DND-41 (cell line): ENCODE results near the gene PRSS21.

Experiments
- ATAC-seq: fragments of 200-7000 bp; cut with Tn5 transposase; 3 replicates; pipeline ENCODE4 v1.9.1; 2021; ENCODE audit warnings: low read depth; ENCODE audit not compliant: insufficient read depth
- DNase-seq: peaks from one replicate; pipeline ENCODE4 v3.0.0-alpha.2; 2020
- H2AFZ ChIP-seq: 2 replicates; pipeline ENCODE4 v1.6.0; 2012; ENCODE audit warnings: low read depth, low read length
- H3K27ac ChIP-seq: 2 replicates; pipeline ENCODE4 v1.5.1; 2012; ENCODE audit warnings: low read length, inconsistent platforms
- H3K27me3 ChIP-seq: fragments of 200-600 bp; sonication (generic); 2 replicates; pipeline ENCODE4 v1.6.0; 2012; ENCODE audit warnings: low read length, mild to moderate bottlenecking, inconsistent platforms; ENCODE audit not compliant: insufficient read depth, poor library complexity
- H3K36me3 ChIP-seq: 2 replicates; pipeline ENCODE4 v1.5.1; 2012; ENCODE audit warnings: low read length, inconsistent platforms; ENCODE audit not compliant: insufficient read depth
- H3K4me1 ChIP-seq: 2 replicates; pipeline ENCODE4 v1.5.1; 2012; ENCODE audit warnings: mild to moderate bottlenecking, low read length; ENCODE audit not compliant: insufficient read depth
- H3K4me2 ChIP-seq: 2 replicates; pipeline ENCODE4 v1.6.0; 2012; ENCODE audit warnings: mild to moderate bottlenecking, moderate library complexity, low read length, inconsistent platforms; ENCODE audit not compliant: insufficient read depth
- H3K4me3 ChIP-seq, 2 experiments: fragments of 200-600 bp in 1 of 2; shearing (Covaris generic) in 1 of 2; 2 replicates each; pipeline ENCODE4 v1.5.1; 2012 to 2016; ENCODE audit warnings: inconsistent platforms in 2 of 2, low read length in 2 of 2, mild to moderate bottlenecking in 2 of 2, low read depth in 1 of 2, moderate library complexity in 1 of 2
- H3K79me2 ChIP-seq: 2 replicates; pipeline ENCODE4 v1.6.0; 2012; ENCODE audit warnings: low read length, inconsistent platforms; ENCODE audit not compliant: insufficient read depth
- H3K9ac ChIP-seq: 2 replicates; pipeline ENCODE4 v1.6.0; 2012; ENCODE audit warnings: low read depth, mild to moderate bottlenecking, inconsistent platforms, low read length, moderate library complexity
- H3K9me3 ChIP-seq: 2 replicates; pipeline ENCODE4 v1.5.1; 2012; ENCODE audit warnings: low read length, moderate library complexity, mild to moderate bottlenecking, inconsistent platforms; ENCODE audit not compliant: insufficient read depth, severe bottlenecking
- H4K20me1 ChIP-seq: 2 replicates; pipeline ENCODE4 v1.6.0; 2012; ENCODE audit warnings: low read length; ENCODE audit not compliant: insufficient read depth
- CTCF ChIP-seq: IDR thresholded peaks from 2 replicates; pipeline ENCODE4 v1.5.1; 2012; ENCODE audit warnings: borderline replicate concordance, low read length, moderate library complexity, mild to moderate bottlenecking; ENCODE audit not compliant: poor library complexity, severe bottlenecking; ENCODE audit errors: extremely low read depth
- EZH2 ChIP-seq: IDR thresholded peaks from 3 replicates; pipeline ENCODE4 v1.6.1; 2012; ENCODE audit warnings: borderline replicate concordance, low read depth, mild to moderate bottlenecking, moderate library complexity, low read length, inconsistent platforms; ENCODE audit not compliant: severe bottlenecking

PRSS21 gene

GRCh38 chr16:2771496-2772402, 45.3 kb upstream of the PRSS21 start:
- Histone ChIP-seq H3K27me3 (no peaks in the 10 kb centered on the region), H3K9me3 (no peaks in the 10 kb centered on the region), H3K4me2 (no peak overlapping the region), H3K36me3 (peaks cover 87% of the 10 kb centered on the region), H3K9ac (no peak overlapping the region), H3K4me3 (no peak overlapping the region), H3K79me2 (peaks cover 64% of the 10 kb centered on the region), H3K4me1 (peaks cover 22% of the 10 kb centered on the region), H2AFZ (no peak overlapping the region), H3K27ac (no peak overlapping the region), H4K20me1 (peaks cover 85% of the 10 kb centered on the region)
- ATAC-seq (0 out of 3 replicates have a peak, but pooled peaks have one; percentile 4), DNase-seq (no peak)
- TF ChIP-seq EZH2 (no peak), CTCF (no peak)

- H4K20me1 ChIP-seq, result peaks cover 69% of the 10 kb centered on the region
- no peak for DNase-seq
- H3K9me3 ChIP-seq, result no peaks in the 10 kb centered on the region
- H3K27me3 ChIP-seq, result no peaks in the 10 kb centered on the region
- H3K36me3 ChIP-seq, result peaks cover 71% of the 10 kb centered on the region
- 0 out of 2 replicates have a peak overlapping the region, but pooled peaks have one; percentile 24 for H3K27ac ChIP-seq
- H3K4me1 ChIP-seq, result peaks cover 27% of the 10 kb centered on the region
- ATAC-seq, result no peak
- no peak overlapping the region for H3K4me2 ChIP-seq
- no peak for TF ChIP-seq EZH2
- TF ChIP-seq CTCF, result no peak
- H3K9ac ChIP-seq, result no peak overlapping the region
- H2AFZ ChIP-seq, result no peak overlapping the region
- no peak overlapping the region for H3K4me3 ChIP-seq
- peaks cover 65% of the 10 kb centered on the region for H3K79me2 ChIP-seq
Measured at GRCh38 chr16:2773188-2773968, 43.7 kb upstream of the PRSS21 start.

- H3K4me2 ChIP-seq, result peak overlapping the region; percentile 84
- TF ChIP-seq CTCF (no peak), EZH2 (no peak)
- DNase-seq, result no peak
- no peak overlapping the region for H3K4me3 ChIP-seq
- H3K27ac ChIP-seq, result no peak overlapping the region
- H4K20me1 ChIP-seq, result peaks cover 60% of the 10 kb centered on the region
- no peak overlapping the region for H2AFZ ChIP-seq
- peaks cover 61% of the 10 kb centered on the region for H3K36me3 ChIP-seq
- no peak for ATAC-seq
- H3K4me1 ChIP-seq, result peaks cover 34% of the 10 kb centered on the region
- no peaks in the 10 kb centered on the region for H3K27me3 ChIP-seq
- no peak overlapping the region for H3K9ac ChIP-seq
- no peaks in the 10 kb centered on the region for H3K9me3 ChIP-seq
- H3K79me2 ChIP-seq, result peaks cover 63% of the 10 kb centered on the region
Measured at GRCh38 chr16:2774161-2774891, 42.7 kb upstream of the PRSS21 start.
